SIG-M5 (cell line): ENCODE results near the gene SYTL5.

Experiments used
- DNase-seq: peaks from one replicate; lab custom pipeline; 2025; lab: John Stamatoyannopoulos, UW

Gene SYTL5

GRCh38 chrX:38138900-38139299 is 132.5 kb downstream of the SYTL5 start:
- DNase-seq: no peak

GRCh38 chrX:38142610-38143009 is 136.3 kb downstream of the SYTL5 start:
- DNase-seq: no peak

- DNase-seq: no peak
Observed at GRCh38 chrX:38149016-38149415, 142.7 kb downstream of the SYTL5 start.

GRCh38 chrX:38150993-38151392 is 144.6 kb downstream of the SYTL5 start:
- DNase-seq: no peak

- DNase-seq: no peak
Observed at GRCh38 chrX:38151441-38151840, 145.1 kb downstream of the SYTL5 start.

- DNase-seq: no peak
Observed at GRCh38 chrX:38154340-38154739, 148.0 kb downstream of the SYTL5 start.

- no peak for DNase-seq
Observed at GRCh38 chrX:38154818-38155217, 148.5 kb downstream of the SYTL5 start.

- DNase-seq: no peak
Observed at GRCh38 chrX:38156838-38157237, 150.5 kb downstream of the SYTL5 start.

GRCh38 chrX:38163193-38163592 is 156.8 kb downstream of the SYTL5 start:
- no peak for DNase-seq

- no peak for DNase-seq
Observed at GRCh38 chrX:38165023-38165422, 158.7 kb downstream of the SYTL5 start.

- DNase-seq: no peak
Observed at GRCh38 chrX:38166478-38167083, 160.2 kb downstream of the SYTL5 start.

- no peak for DNase-seq
Observed at GRCh38 chrX:38170556-38170955, 164.2 kb downstream of the SYTL5 start.

GRCh38 chrX:38172596-38172995 is 166.2 kb downstream of the SYTL5 start:
- no peak for DNase-seq

GRCh38 chrX:38175139-38175538 is 168.8 kb downstream of the SYTL5 start:
- no peak for DNase-seq

GRCh38 chrX:38178396-38178795 is 172.0 kb downstream of the SYTL5 start:
- no peak for DNase-seq
